GM21576 (cell line): ENCODE measurements around the gene KMT2B.

ENCODE experiments used
- ATAC-seq: cut with Tn5 transposase; IDR thresholded peaks from one replicate; pipeline ENCODE4 v1.9.1; 2021; ENCODE audit warnings: mild to moderate bottlenecking, moderate library complexity; ENCODE audit not compliant: unreplicated experiment

The KMT2B gene

GRCh38 chr19:35740108-35740422, 22.3 kb downstream of the KMT2B start:
- peak; percentile 11 for ATAC-seq

- ATAC-seq: peak; percentile 46
Measured at GRCh38 chr19:35740423-35741202, 22.8 kb downstream of the KMT2B start.

- no peak for ATAC-seq
Measured at GRCh38 chr19:35741203-35741515, 23.4 kb downstream of the KMT2B start.

- no peak for ATAC-seq
Measured at GRCh38 chr19:35742121-35742724, 24.4 kb downstream of the KMT2B start, which contains the start of gene IGFLR1. Gene IGFLR1 (minus strand): TSS chr19:35742452. CDS start chr19:35741180, 1,272 bp downstream.

GRCh38 chr19:35743640-35744429, 26.0 kb downstream of the KMT2B start:
- ATAC-seq: no peak

- peak; percentile 33 for ATAC-seq
Measured at GRCh38 chr19:35744430-35745327, 26.9 kb downstream of the KMT2B start.

- ATAC-seq: peak; percentile 36
Measured at GRCh38 chr19:35745328-35746086, 27.7 kb downstream of the KMT2B start, which contains the start of the genes PSENEN and U2AF1L4. Gene PSENEN (plus strand): TSS chr19:35745651. CDS start chr19:35745931, 280 bp downstream. Gene U2AF1L4 (minus strand): TSS chr19:35745418. CDS start chr19:35745391, 27 bp downstream.

- no peak for ATAC-seq
Measured at GRCh38 chr19:35746087-35746462, 28.3 kb downstream of the KMT2B start.

GRCh38 chr19:35746531-35746930, 28.7 kb downstream of the KMT2B start:
- ATAC-seq: no peak

- peak; percentile 65 for ATAC-seq
Measured at GRCh38 chr19:35748106-35749020, 30.6 kb downstream of the KMT2B start, which contains the start of gene LIN37. Gene LIN37 (plus strand): TSS chr19:35748576. CDS start chr19:35748725, 149 bp downstream.

GRCh38 chr19:35750167-35750566, 32.4 kb downstream of the KMT2B start:
- ATAC-seq: no peak

GRCh38 chr19:35751839-35752745, 34.3 kb downstream of the KMT2B start:
- no peak for ATAC-seq

GRCh38 chr19:35752746-35753350, 35.0 kb downstream of the KMT2B start:
- ATAC-seq: no peak

- no peak for ATAC-seq
Measured at GRCh38 chr19:35753634-35754369, 36.0 kb downstream of the KMT2B start.

GRCh38 chr19:35754370-35755130, 36.7 kb downstream of the KMT2B start:
- ATAC-seq: no peak

- no peak for ATAC-seq
Measured at GRCh38 chr19:35755131-35755549, 37.3 kb downstream of the KMT2B start.
